KMS-11 (cell line): Measurements from ENCODE around the gene PPP6C.
"Not testable (repeated sequence)": the region's sequence is repeated elsewhere in the genome, so short reads cannot be mapped to it uniquely, and the experiment has no call there.

Experiments
- H2AFZ ChIP-seq: fragments of 200-600 bp; sonication (generic); 2 replicates; pipeline ENCODE4 v1.6.1; 2016; ENCODE audit warnings: antibody characterized with exemption, mixed run types, low read depth
- H3K27ac ChIP-seq: fragments of 200-600 bp; sonication (generic); 2 replicates; pipeline ENCODE4 v1.6.1; 2016; ENCODE audit warnings: mild to moderate bottlenecking, mixed run types
- H3K27me3 ChIP-seq: fragments of 200-600 bp; sonication (generic); 2 replicates; pipeline ENCODE4 v1.6.1; 2017; ENCODE audit warnings: mild to moderate bottlenecking, low read depth, mixed run types, moderate library complexity; ENCODE audit not compliant: insufficient read depth
- H3K36me3 ChIP-seq: fragments of 200-600 bp; sonication (generic); 2 replicates; pipeline ENCODE4 v1.6.1; 2017; ENCODE audit warnings: mild to moderate bottlenecking, mixed run types; ENCODE audit not compliant: insufficient read depth
- H3K4me1 ChIP-seq: fragments of 200-600 bp; sonication (generic); 2 replicates; pipeline ENCODE4 v1.6.1; 2016; ENCODE audit warnings: mild to moderate bottlenecking, low read depth, mixed run types; ENCODE audit not compliant: poor library complexity, severe bottlenecking
- H3K4me2 ChIP-seq: fragments of 200-600 bp; sonication (generic); 2 replicates; pipeline ENCODE4 v1.7.0; 2016; ENCODE audit warnings: mild to moderate bottlenecking, mixed run types
- H3K4me3 ChIP-seq: fragments of 200-600 bp; sonication (generic); IDR thresholded peaks from 2 replicates; pipeline ENCODE4 v1.6.1; 2017; ENCODE audit warnings: low read depth, low read length, mixed read lengths; ENCODE audit not compliant: insufficient read depth
- H3K79me2 ChIP-seq: fragments of 200-600 bp; sonication (generic); 2 replicates; pipeline ENCODE4 v1.6.1; 2016; ENCODE audit warnings: low read depth, mixed run types; ENCODE audit not compliant: insufficient read depth
- H3K9ac ChIP-seq: fragments of 200-600 bp; sonication (generic); 2 replicates; pipeline ENCODE4 v1.6.1; 2016; ENCODE audit warnings: mild to moderate bottlenecking, mixed run types
- H4K20me1 ChIP-seq: fragments of 200-600 bp; sonication (generic); 2 replicates; pipeline ENCODE4 v1.6.1; 2016; ENCODE audit warnings: mild to moderate bottlenecking, mixed run types; ENCODE audit not compliant: insufficient read depth
- TF ChIP-seq, protein P1 (sequence below): fragments of 200-600 bp; sonication (generic); conservative IDR thresholded peaks from 2 replicates; pipeline ENCODE4 v1.6.1; 2017; ENCODE audit warnings: low read depth, mild to moderate bottlenecking, antibody characterized with exemption, low read length, moderate library complexity, mixed read lengths

Gene PPP6C

DNA sequence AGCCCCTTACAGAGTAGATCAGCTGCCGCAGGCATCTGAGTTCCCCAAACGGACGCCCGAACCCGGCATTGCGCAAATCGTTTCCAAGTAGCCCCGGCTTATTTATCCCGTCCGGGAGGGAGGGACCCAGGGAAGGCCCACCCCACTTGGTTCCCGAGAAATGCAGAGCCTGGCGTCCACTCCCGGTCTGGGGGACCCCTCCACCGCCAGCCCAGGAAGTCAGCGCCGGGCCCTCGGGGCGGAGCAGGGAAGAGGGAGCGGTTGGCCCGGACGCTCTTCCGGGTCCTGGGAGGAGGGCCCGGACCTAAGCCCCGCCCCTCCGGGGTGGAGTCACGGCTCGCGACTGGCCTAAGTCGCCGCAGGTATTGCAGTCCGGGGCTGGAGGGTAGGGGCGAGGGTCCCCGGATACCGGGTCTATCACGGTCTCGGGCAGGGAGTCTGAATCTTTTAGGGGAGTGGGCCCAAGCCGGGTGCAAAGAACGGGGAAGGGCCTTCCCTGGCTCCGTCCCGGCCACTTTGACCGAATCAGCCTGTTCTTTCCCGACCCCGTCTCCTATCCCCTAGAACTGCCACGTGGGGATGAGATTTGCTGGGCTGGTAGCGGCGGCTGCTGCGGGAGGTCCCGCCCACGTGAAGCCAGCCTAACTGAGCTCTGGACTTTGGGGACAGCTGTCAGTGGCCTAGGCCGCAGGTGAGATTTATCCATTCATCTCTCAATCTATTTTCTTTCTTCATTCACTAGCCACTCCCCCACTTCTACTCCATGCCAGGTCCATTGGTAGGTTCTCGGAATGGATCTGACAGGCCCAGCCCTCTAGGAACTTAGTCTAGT lies 10.8 kb upstream of the PPP6C start, which contains the start of gene RABEPK:
Gene RABEPK (plus strand): TSS at position 327 of the 832 bp plus-strand sequence. CDS start 2,472 bp downstream, outside the sequence.
- peak within 1 kb of the TSS; percentile 39; the same call in 1 of the 2 replicates for H3K27ac ChIP-seq
- H3K4me1 ChIP-seq = peaks cover 11% of the 10 kb centered on the region
- no peaks in the 10 kb centered on the region for H3K27me3 ChIP-seq
- no peaks in the 10 kb centered on the region for H3K36me3 ChIP-seq
- TF ChIP-seq, protein P1, sequence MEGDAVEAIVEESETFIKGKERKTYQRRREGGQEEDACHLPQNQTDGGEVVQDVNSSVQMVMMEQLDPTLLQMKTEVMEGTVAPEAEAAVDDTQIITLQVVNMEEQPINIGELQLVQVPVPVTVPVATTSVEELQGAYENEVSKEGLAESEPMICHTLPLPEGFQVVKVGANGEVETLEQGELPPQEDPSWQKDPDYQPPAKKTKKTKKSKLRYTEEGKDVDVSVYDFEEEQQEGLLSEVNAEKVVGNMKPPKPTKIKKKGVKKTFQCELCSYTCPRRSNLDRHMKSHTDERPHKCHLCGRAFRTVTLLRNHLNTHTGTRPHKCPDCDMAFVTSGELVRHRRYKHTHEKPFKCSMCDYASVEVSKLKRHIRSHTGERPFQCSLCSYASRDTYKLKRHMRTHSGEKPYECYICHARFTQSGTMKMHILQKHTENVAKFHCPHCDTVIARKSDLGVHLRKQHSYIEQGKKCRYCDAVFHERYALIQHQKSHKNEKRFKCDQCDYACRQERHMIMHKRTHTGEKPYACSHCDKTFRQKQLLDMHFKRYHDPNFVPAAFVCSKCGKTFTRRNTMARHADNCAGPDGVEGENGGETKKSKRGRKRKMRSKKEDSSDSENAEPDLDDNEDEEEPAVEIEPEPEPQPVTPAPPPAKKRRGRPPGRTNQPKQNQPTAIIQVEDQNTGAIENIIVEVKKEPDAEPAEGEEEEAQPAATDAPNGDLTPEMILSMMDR = no peak
- H2AFZ ChIP-seq = peak within 1 kb of the TSS; percentile 100
- H3K79me2 ChIP-seq = 0 out of 2 replicates have a peak, but pooled peaks cover 10% of the 10 kb centered on the region
- peak within 1 kb of the TSS; percentile 58 for H3K9ac ChIP-seq
- H3K4me2 ChIP-seq = peak within 1 kb of the TSS; percentile 93
- no peak within 1 kb of the TSS for H3K4me3 ChIP-seq
- H4K20me1 ChIP-seq = no peaks in the 10 kb centered on the region

DNA sequence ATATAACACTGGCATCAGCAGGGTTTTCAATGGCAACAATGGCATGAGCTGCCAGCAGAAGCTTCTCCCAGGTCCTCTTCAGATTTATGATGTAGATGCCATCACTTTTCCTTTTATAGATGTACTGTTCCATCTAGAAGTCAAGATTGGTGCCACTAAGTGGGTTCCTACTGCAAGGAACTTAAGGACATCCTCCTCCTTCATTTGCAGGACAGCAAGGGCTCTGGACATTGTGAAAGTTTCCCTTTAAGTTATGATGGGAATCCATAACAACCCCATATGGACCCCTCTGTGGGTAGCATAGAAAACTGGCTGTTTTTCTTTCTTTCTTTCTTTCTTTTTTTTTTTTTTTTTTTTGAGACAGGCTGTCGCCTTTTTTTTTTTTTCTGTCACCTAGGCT lies 6.0 kb upstream of the PPP6C start:
- H3K9ac ChIP-seq, H3K4me3 ChIP-seq, H3K27ac ChIP-seq, H3K36me3 ChIP-seq, H2AFZ ChIP-seq, H3K4me2 ChIP-seq, H3K4me1 ChIP-seq, H4K20me1 ChIP-seq, H3K27me3 ChIP-seq, H3K79me2 ChIP-seq: not testable (repeated sequence)

DNA sequence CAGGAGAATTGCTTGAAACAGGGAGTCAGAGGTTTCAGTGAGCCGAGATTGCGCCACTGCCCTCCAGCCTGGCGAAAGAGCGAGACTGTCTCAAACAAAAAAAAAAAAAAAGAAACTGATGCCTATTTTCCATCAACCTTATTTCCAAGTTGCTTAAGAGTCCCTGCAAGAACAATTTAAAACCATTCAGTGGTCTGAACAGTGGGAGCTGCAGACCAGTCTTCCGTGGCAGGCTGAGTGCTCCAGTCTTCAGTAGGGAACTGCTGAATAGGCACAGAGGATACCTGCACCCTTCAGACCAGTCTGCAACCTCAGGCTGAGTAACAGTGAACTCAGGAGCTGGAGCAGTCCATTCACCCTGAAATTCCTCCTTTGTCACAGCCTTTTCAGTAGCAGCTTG lies 4.9 kb upstream of the PPP6C start:
- not testable (repeated sequence) for H3K36me3 ChIP-seq, H3K27me3 ChIP-seq, H4K20me1 ChIP-seq, H3K27ac ChIP-seq, H3K4me2 ChIP-seq, H3K9ac ChIP-seq, H3K79me2 ChIP-seq, H3K4me3 ChIP-seq, H2AFZ ChIP-seq
- peaks cover 12% of the 10 kb centered on the region for H3K4me1 ChIP-seq

DNA sequence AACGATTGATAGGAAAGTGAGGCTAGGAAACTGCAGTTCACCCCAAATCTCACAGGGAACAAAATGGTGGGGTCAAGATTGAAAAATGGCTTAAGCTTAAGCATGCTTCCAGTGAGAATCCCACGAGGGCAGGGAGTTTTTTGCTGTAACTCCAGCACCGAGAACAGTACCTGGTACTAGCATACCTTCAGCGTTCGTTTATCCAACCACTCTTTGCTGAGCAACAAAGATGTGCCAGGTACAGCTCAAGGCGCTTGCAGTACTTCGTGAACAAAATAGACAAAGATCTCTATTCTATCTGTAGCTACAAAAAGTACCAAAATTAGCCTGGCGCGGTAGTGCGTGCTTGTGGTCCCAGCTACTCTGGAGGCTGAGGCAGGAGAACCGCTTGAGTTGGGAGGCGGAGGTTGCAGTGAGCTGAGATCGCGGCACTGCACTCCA lies 778 bp upstream of the PPP6C start:
- Histone ChIP-seq H2AFZ (peak overlapping the region; percentile 82), H3K27ac (peak overlapping the region; percentile 43), H4K20me1 (no peaks in the 10 kb centered on the region), H3K4me1 (peaks cover 30% of the 10 kb centered on the region), H3K27me3 (no peaks in the 10 kb centered on the region), H3K4me2 (peak overlapping the region; percentile 44), H3K79me2 (peaks cover 42% of the 10 kb centered on the region), H3K4me3 (no peak overlapping the region), H3K9ac (peak overlapping the region; percentile 86), H3K36me3 (no peaks in the 10 kb centered on the region)
- TF ChIP-seq, protein P1 = no peak

DNA sequence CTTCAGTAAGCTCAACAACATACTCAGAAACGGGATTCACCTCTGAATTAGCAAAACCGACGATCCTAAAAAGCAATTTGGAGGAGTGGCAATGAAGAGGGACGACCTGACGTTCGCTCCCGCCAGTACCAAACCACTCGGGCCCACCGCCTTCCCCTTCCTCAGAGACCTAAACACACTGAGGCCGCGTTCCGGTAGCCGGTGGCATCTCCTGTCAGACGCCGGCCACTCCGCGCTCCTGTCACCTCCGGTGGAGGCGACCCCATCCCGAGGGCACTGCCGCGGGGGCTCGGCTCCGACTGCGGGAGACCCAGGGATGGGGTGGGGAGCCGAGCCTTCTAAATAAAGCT lies 617 bp downstream of the PPP6C start:
- Histone ChIP-seq H3K4me2 (peak overlapping the region; percentile 98), H4K20me1 (no peaks in the 10 kb centered on the region), H3K4me1 (peaks cover 30% of the 10 kb centered on the region), H3K9ac (peak overlapping the region; percentile 86), H2AFZ (peak overlapping the region; percentile 82), H3K36me3 (no peaks in the 10 kb centered on the region), H3K4me3 (peak overlapping the region; percentile 44), H3K27me3 (no peaks in the 10 kb centered on the region), H3K27ac (peak overlapping the region; percentile 43), H3K79me2 (peaks cover 55% of the 10 kb centered on the region)
- TF ChIP-seq, protein P1 = no peak
